Measurements from ENCODE around the gene GARIN1A.

DNA sequence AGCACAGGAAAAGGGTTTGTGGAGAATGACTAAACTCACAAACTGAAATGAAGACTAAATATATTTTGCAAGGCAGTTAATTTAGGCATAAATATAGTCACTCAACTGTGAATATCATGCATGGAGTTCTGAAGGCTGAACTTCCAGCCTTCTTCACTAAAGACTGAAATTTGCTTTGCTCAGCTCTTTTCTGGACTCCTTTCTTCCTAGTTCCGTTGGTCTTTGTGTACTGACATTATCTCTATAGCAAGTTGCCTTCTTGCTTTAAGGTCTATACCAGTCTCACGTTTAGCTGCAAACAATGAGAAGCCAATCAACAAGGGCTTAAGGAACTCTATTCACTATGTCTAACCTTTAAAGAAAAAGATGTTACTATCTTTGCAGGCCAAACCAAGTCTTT is 22.6 kb downstream of the GARIN1A start:
- TF ChIP-seq POLR2A (IDR thresholded peaks at IDR 0.05; ENCODE audit: low read length) (no peak), GATA1 (IDR thresholded peaks at IDR 0.05; ENCODE audit: low read depth, low read length) (no peak)

All from erythroblast (primary cell).